ENCODE results near the gene MED27. TPM values are rescaled to one million over a fixed set of nuclear protein-coding genes. Genes with fewer than 3 reads are reported as not detected.

Gene MED27
- total RNA-seq, 3 donors from 2014 or later: 13.0 to 16.3 (median 14.4) TPM

GRCh38 chr9:132124800-132125199 is 45.1 kb upstream of the MED27 start:
- Histone ChIP-seq H3K4me1 (ENCODE audit: low read depth) (no peaks in the 10 kb centered on the region), H3K36me3 (ENCODE audit: low read depth) (no peaks in the 10 kb centered on the region), H3K9me3 (no peaks in the 10 kb centered on the region), H3K4me3 (no peak overlapping the region)
- TF ChIP-seq, protein P1, sequence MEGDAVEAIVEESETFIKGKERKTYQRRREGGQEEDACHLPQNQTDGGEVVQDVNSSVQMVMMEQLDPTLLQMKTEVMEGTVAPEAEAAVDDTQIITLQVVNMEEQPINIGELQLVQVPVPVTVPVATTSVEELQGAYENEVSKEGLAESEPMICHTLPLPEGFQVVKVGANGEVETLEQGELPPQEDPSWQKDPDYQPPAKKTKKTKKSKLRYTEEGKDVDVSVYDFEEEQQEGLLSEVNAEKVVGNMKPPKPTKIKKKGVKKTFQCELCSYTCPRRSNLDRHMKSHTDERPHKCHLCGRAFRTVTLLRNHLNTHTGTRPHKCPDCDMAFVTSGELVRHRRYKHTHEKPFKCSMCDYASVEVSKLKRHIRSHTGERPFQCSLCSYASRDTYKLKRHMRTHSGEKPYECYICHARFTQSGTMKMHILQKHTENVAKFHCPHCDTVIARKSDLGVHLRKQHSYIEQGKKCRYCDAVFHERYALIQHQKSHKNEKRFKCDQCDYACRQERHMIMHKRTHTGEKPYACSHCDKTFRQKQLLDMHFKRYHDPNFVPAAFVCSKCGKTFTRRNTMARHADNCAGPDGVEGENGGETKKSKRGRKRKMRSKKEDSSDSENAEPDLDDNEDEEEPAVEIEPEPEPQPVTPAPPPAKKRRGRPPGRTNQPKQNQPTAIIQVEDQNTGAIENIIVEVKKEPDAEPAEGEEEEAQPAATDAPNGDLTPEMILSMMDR (IDR thresholded peaks at IDR 0.05): no peak
- intact Hi-C loops (cut with DNase I, micrococcal nuclease): no loop called here
- no peak for DNase-seq
- ATAC-seq: no peak

DNA sequence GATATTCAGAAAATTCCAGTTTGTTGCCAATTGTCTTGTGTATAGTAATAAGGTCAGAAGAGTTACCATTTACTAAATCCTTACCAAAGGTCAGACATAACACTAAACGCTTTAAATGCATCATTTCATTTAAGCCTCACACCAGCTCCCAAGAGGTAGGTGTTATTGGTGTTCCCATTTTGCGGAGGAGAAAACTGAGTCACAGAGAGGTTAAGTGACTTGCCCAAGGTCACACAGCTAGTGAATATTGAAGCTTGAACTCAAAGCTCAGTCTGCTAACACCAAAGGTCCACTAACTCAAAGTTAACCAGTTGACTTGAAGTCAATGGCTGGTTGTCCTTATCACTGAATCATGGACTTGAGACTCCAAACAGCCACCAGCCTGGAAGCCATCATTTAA is 41.4 kb upstream of the MED27 start:
- no peak for DNase-seq
- no peak overlapping the region for H3K4me3 ChIP-seq
- intact Hi-C loops (cut with DNase I, micrococcal nuclease): no loop called here
- ATAC-seq: no peak
- no peaks in the 10 kb centered on the region for H3K36me3 ChIP-seq (ENCODE audit: low read depth)
- TF ChIP-seq, protein P1 (IDR thresholded peaks at IDR 0.05): no peak
- H3K4me1 ChIP-seq (ENCODE audit: low read depth): no peaks in the 10 kb centered on the region
- no peaks in the 10 kb centered on the region for H3K9me3 ChIP-seq

DNA sequence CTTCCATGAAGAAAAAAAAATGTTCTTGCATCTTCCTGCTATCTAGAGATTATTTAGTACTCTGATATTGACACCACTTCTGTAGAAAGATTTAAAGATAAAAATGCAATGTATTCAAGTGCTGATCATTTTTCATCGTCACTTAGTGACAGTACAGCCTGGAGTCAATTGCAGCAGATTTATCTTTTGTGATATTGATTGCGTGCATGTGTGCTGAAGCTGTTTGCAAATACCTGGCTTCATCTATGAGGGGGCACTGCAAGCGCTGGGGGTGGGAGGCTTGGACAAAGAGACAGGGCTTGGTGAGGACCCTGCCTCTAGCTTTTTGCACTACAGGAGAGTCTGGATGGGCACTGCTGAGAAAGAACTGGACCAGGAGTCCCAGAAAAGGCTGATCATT is 38.0 kb upstream of the MED27 start:
- no peak for ATAC-seq
- no peaks in the 10 kb centered on the region for H3K9me3 ChIP-seq
- H3K36me3 ChIP-seq (ENCODE audit: low read depth): no peaks in the 10 kb centered on the region
- no peak for DNase-seq
- TF ChIP-seq, protein P1 (IDR thresholded peaks at IDR 0.05): no peak
- no peak overlapping the region for H3K4me3 ChIP-seq
- no peaks in the 10 kb centered on the region for H3K4me1 ChIP-seq (ENCODE audit: low read depth)
- intact Hi-C loops (cut with DNase I, micrococcal nuclease): no loop called here

DNA sequence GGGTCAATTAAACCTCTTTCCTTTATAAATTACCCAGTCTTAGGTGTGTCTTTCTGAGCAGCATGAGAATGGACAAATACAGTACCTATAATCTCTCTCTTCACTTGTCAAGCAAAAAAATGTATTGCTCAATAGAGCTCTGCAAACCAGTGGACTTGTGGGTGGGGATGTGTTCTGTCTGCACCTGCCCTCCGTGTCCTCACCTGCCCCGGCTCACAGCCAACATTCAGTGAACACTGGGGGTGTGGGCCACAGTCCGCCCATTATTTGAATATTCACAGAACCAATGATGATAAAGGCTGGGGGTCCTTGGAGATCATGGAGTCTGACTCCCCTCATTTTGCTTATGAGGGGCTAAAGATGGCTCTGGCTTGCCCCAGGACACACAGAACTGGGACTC is 36.9 kb upstream of the MED27 start:
- Histone ChIP-seq H3K36me3 (ENCODE audit: low read depth) (no peaks in the 10 kb centered on the region), H3K9me3 (no peaks in the 10 kb centered on the region), H3K4me3 (no peak overlapping the region), H3K4me1 (ENCODE audit: low read depth) (no peaks in the 10 kb centered on the region)
- no peak for DNase-seq
- no peak for ATAC-seq
- TF ChIP-seq, protein P1 (IDR thresholded peaks at IDR 0.05): no peak
- intact Hi-C loops (cut with DNase I, micrococcal nuclease): no loop called here

- no peaks in the 10 kb centered on the region for H3K4me1 ChIP-seq (ENCODE audit: low read depth)
- peak; percentile 84 for ATAC-seq
- no peak overlapping the region for H3K4me3 ChIP-seq
- no peaks in the 10 kb centered on the region for H3K9me3 ChIP-seq
- peak in 2 of 3 donors; percentile 74 to 75 for DNase-seq
- intact Hi-C loops (cut with DNase I, micrococcal nuclease): no loop called here
- TF ChIP-seq, protein P1 (IDR thresholded peaks at IDR 0.05): no peak
- H3K36me3 ChIP-seq (ENCODE audit: low read depth): no peaks in the 10 kb centered on the region
These were observed 34.5 kb upstream of the MED27 start for GRCh38 chr9:132114102-132114707.

DNA sequence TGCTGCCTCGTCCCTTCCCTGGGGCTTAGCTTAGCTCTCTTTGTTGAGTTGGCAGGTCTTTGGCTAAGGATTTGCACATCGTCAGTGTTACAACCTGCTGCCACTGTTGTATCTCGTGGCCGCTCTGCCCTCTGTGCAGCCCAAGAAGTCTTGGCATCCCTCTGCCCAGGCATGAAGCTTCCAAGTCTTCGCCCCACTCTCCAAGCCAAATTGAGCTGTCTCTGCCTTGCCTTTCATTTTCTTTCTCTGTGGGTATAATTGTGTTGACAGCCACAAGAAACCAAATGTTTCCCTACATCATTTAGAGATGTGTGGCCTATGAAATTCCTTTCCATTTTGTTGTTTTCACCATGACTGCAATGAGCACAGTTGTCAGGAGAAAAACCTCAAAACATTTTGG is 29.6 kb upstream of the MED27 start:
- Histone ChIP-seq H3K9me3 (no peaks in the 10 kb centered on the region), H3K4me1 (ENCODE audit: low read depth) (no peaks in the 10 kb centered on the region), H3K36me3 (ENCODE audit: low read depth) (no peaks in the 10 kb centered on the region), H3K4me3 (no peak overlapping the region)
- intact Hi-C loops (cut with DNase I, micrococcal nuclease): no loop called here
- TF ChIP-seq, protein P1 (IDR thresholded peaks at IDR 0.05): no peak
- no peak for ATAC-seq
- DNase-seq: no peak

Measured in mucosa of descending colon (tissue), 3 donors.